Activated CD4-positive, alpha-beta T cell treated with anti-CD3 and anti-CD28 coated beads, Interleukin-2, Interleukin-6, amounts not matched to agents 100 ng/mL and 50 ng/mL, durations not matched to agents 16 hours and 8 hours (primary cell): ENCODE measurements around the gene ALPG.
"Not testable (repeated sequence)": the region's sequence is repeated elsewhere in the genome, so short reads cannot be mapped to it uniquely, and the experiment has no call there.

Experiments used
- DNase-seq: peaks from one replicate; pipeline ENCODE4 v3.0.0-alpha.2; 2020

ALPG gene

DNA sequence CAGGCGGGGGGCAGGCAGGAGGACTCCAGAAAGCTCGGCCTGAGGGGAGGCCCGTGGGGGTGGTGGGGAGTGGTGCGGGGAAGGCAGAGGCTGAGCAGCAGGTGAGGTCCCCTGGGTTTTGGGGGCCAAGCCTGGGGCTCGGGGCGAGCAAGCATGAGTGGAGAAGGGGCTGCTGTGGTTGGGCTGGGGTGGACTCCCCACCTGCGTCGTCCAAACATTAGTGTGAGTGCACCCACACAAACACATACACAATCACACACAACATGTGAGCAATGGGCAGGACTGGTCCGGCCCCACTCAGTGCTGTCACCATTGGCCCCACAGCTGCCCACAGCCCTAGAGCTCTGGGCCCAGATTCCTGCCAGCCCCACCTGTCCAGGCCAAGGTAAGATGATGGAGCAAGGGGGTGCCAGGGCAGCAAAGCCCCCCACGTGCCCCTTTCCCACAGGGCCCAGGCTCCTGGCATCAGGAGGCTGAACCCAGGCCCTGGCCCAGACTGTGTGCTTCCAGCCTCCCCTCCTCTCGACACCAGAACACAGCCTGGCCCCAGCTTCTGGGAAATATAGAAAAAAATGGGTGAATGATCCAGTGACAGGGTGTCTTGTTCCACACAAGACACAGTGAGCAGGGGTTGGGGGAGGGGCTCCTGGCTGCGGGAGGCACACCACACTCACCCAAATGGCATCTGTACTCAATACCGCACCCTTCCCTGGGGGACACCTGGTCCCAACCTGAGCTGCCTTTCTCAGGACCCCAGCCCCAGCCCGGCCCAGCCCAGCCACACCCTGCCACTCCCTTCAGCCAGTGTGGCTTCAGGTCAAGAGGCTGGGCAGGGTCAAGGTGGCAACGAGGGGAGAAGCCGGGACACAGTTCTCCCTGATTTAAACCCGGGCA, 28.6 kb upstream of the ALPG start:
- no peak for DNase-seq

GRCh38 chr2:232378735-232379151, 27.9 kb upstream of the ALPG start, which contains the start of gene ALPP:
Gene ALPP (plus strand): TSS chr2:232378751. CDS start chr2:232378803, 52 bp downstream.
- DNase-seq, result not testable (repeated sequence)

DNA sequence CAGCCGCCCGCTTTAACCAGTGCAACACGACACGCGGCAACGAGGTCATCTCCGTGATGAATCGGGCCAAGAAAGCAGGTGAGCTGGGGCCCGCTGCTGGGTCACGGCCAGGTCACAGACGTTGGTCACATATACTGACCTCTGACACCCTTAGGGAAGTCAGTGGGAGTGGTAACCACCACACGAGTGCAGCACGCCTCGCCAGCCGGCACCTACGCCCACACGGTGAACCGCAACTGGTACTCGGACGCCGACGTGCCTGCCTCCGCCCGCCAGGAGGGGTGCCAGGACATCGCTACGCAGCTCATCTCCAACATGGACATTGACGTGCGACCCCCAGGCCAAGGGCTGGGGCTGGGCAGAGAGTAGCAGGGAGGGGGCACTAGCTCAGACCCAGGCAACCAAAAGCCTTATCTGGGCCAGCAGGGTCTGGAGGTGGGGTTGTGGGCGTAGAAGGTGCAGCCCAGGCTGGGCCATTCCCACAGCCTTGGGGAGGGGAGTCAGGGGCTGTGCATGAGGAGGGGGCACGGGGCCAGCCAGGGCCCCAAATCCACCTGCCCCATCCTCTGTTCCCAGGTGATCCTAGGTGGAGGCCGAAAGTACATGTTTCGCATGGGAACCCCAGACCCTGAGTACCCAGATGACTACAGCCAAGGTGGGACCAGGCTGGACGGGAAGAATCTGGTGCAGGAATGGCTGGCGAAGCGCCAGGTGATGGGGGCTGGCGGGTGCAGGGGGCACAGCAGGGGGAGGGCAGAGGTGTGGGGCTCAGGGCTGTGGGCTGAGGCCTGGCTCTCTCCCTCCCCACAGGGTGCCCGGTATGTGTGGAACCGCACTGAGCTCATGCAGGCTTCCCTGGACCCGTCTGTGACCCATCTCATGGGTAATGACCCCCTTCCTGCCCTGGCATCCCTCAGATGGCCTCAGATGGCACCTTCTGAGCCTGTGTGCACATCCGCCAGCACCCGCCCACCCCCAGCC, 26.7 kb upstream of the ALPG start:
- DNase-seq, result not testable (repeated sequence)

DNA sequence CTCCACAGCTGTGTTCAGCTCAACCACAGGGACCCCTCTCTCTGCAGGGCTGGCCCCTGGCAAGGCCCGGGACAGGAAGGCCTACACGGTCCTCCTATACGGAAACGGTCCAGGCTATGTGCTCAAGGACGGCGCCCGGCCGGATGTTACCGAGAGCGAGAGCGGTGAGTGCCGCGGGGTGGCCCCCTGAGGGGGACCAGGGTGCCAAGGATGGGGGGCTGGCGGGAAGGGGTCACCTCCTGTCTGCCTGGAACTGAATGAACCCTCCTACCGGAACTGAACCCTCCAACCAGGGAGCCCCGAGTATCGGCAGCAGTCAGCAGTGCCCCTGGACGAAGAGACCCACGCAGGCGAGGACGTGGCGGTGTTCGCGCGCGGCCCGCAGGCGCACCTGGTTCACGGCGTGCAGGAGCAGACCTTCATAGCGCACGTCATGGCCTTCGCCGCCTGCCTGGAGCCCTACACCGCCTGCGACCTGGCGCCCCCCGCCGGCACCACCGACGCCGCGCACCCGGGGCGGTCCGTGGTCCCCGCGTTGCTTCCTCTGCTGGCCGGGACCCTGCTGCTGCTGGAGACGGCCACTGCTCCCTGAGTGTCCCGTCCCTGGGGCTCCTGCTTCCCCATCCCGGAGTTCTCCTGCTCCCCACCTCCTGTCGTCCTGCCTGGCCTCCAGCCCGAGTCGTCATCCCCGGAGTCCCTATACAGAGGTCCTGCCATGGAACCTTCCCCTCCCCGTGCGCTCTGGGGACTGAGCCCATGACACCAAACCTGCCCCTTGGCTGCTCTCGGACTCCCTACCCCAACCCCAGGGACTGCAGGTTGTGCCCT, 25.2 kb upstream of the ALPG start:
- DNase-seq, result peak; percentile 22

- DNase-seq, result no peak
These were observed 24.1 kb upstream of the ALPG start for GRCh38 chr2:232382331-232383225.

DNA sequence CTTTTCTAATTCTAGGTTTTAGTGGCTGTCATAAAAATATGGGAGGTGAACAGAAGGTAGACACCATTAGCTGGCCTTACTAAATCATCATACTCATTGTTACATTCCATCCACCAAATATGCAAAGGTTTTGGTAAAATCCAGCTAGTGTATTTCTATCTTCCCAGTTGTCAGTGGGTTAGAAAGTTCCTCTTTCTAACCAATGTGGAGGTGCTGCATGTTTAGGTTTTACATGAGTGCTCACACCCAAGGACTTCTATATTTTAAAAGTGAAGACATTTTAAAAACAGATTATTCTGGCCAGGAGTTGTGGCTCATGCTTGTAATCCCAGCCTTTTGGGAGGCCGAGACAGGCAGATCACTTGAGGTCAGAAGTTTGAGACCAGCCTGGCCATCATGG, 22.2 kb upstream of the ALPG start:
- DNase-seq, result no peak

GRCh38 chr2:232385058-232385457, 21.6 kb upstream of the ALPG start:
- not testable (repeated sequence) for DNase-seq

GRCh38 chr2:232385660-232386489, 20.8 kb upstream of the ALPG start:
- no peak for DNase-seq

DNA sequence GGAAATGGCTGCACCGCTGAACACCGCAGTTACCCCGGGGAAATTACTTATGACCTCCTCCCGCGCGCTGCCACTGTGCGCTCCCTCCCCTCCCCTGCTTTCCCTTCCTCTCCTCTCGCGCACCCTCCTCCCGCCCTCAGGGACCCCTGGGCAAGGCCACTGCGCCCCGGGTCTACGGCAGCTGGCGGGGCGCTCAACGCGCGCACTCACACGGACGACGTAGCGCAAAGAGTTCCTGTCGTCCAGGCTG, 20.2 kb upstream of the ALPG start:
- DNase-seq, result no peak

- DNase-seq, result no peak
These were observed 19.7 kb upstream of the ALPG start for GRCh38 chr2:232386740-232387450.

GRCh38 chr2:232387451-232388171, 19.0 kb upstream of the ALPG start:
- no peak for DNase-seq

DNA sequence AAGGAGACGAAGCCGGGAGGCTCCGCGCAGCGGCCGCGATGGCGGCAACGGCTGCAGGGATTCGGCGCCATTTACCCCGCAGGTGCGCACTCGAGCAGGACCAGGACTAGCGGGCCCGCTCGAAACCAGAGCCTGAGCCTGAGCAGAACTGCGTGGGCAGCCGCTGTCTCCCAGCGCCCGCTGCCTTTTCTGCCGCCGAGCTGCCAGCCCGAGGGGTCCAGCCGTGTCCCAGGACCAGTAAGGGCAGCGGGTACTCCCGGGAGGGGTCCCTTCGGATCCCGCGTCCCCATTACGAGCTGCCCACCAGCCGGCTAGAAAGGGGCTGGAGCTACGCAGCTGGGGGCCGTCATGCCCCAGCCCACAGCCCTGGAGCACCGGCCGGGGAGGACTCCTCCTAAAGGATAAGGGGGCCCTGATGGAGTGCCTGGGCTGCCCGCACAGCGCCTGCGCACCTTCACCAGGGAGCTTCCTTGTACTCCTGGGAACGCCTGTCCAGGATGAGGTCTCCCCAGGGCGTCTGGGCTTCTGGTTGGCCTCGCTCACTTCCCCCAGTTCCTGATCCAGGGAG, 18.2 kb upstream of the ALPG start:
- no peak for DNase-seq

DNA sequence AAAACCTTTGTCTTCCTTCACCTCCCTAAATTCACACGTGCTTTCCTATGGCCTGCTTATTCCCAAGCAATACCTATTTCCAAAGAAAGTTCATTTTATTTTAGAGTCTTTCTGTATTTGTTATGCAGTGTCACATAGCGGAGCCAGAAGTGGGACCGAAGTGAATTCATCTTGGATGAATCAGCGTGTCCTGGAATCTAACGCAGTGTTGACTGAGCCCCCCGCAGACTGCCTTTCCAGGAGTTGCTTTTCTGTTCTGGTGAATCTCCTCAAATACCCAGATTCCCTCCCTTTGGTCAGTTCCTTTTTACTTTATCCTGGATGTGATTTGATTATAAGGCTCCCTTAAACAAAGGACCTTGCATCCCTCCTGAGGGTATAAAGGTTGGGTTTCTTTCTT, 17.3 kb upstream of the ALPG start:
- DNase-seq, result no peak

- DNase-seq, result no peak
These were observed 16.0 kb upstream of the ALPG start for GRCh38 chr2:232390661-232391060.

DNA sequence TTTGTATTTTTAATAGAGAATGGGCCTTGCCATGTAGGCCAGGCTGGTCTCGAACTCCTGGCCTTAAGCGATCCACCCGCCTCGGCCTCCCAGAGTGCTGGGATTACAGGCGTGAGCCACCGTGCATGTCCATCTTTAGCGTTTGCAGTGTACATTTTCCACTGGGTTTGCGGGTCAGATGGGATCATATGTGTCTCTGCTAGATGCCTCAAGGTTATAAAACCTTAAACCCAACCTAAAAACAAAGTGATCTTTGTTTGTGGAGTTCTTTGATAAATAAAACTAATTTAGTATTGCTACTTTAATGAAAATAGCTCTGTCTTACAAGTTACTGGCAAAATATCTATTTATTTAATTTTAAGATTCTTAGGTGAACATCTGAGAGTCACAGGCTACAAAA, 13.1 kb upstream of the ALPG start:
- DNase-seq, result no peak

GRCh38 chr2:232394431-232394830, 12.2 kb upstream of the ALPG start:
- DNase-seq, result not testable (repeated sequence)

DNA sequence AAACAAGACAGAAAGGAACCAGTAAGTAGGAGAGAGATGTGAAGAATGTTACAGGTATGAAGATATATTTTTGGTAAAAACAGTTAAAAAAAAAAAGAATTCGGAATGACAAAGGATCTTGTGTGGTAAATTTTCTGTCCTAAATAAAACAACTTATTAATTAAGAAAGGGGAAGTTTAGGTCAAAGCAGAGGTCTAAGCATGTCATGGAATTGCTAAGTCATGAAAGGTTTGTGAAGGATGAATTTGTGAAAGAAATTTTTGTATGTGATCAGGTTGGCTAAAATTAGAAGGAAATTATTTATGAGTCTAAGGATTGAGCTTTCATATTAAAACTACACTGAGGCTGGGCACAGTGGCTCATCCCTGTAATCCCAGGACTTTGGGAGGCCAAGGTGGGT, 11.1 kb upstream of the ALPG start:
- no peak for DNase-seq

DNA sequence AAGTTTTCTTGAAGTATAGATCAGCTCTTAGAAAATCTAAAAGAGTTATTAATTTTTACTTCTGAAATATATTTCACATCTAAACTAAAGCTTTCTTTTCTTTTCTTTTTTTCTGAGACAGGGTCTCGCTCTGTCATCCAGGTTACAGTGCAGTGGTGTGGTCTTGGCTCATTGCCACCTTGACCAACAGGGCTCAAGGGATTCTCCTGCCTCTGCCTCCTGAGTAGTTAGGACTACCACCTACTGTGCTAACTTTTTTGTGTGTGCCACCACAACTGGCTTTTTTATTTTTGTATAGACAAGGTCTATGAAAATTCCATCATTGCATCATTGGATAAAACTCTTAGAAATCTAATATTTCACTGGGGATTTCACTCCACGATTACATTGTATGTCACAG, 10.0 kb upstream of the ALPG start:
- no peak for DNase-seq
